Stimulated activated naive CD8-positive, alpha-beta T cell treated with anti-CD3 and anti-CD28 coated beads, Interleukin-15, Interleukin-2, amounts not matched to agents 100 ng/mL and 50 ng/mL, for 24 hours (primary cell): ENCODE measurements around the gene GRK7.
A peak's percentile ranks its signal among the peaks of the same experiment; 100 is the strongest.
"Not testable (repeated sequence)": the region's sequence is repeated elsewhere in the genome, so short reads cannot be mapped to it uniquely, and the experiment has no call there.

ENCODE experiments used
- H3K27ac Mint-ChIP-seq: one replicate; pipeline ENCODE4 v1.8.0; 2021; ENCODE audit warnings: mild to moderate bottlenecking, mixed read lengths
- H3K27me3 Mint-ChIP-seq: one replicate; pipeline ENCODE4 v1.8.0; 2021; ENCODE audit warnings: mixed read lengths
- H3K36me3 Mint-ChIP-seq: one replicate; pipeline ENCODE4 v1.8.0; 2021; ENCODE audit warnings: low read depth, mixed read lengths
- H3K4me1 Mint-ChIP-seq: one replicate; pipeline ENCODE4 v1.8.0; 2021; ENCODE audit warnings: low read depth, mixed read lengths
- H3K4me3 Mint-ChIP-seq: one replicate; pipeline ENCODE4 v1.8.0; 2021; ENCODE audit warnings: mild to moderate bottlenecking, mixed read lengths
- H3K9me3 Mint-ChIP-seq: one replicate; pipeline ENCODE4 v1.8.0; 2021; ENCODE audit warnings: mixed read lengths

GRK7 gene

GRCh38 chr3:141738022-141738890 lies 25.0 kb upstream of the GRK7 start, which contains the start of gene RNF7:
TSS of gene RNF7 (plus strand) at chr3:141738298. CDS start at chr3:141738342, 44 bp downstream.
- Mint-ChIP-seq H3K9me3 (no peaks in the 10 kb centered on the region), H3K27me3 (no peaks in the 10 kb centered on the region), H3K27ac (peak within 1 kb of the TSS; percentile 99), H3K36me3 (peaks cover 16% of the 10 kb centered on the region), H3K4me3 (peak within 1 kb of the TSS; percentile 100), H3K4me1 (peaks cover 42% of the 10 kb centered on the region)

GRCh38 chr3:141738891-141739363 lies 24.3 kb upstream of the GRK7 start:
- Mint-ChIP-seq H3K4me1 (peaks cover 45% of the 10 kb centered on the region), H3K36me3 (peaks cover 19% of the 10 kb centered on the region), H3K4me3 (peak overlapping the region; percentile 100), H3K27me3 (no peaks in the 10 kb centered on the region), H3K27ac (peak overlapping the region; percentile 99), H3K9me3 (no peaks in the 10 kb centered on the region)

- peak overlapping the region; percentile 100 for H3K4me3 Mint-ChIP-seq
- H3K36me3 Mint-ChIP-seq, result peaks cover 26% of the 10 kb centered on the region
- H3K9me3 Mint-ChIP-seq, result no peaks in the 10 kb centered on the region
Observed at GRCh38 chr3:141739731-141740130, 23.5 kb upstream of the GRK7 start.

GRCh38 chr3:141740349-141740748 lies 22.9 kb upstream of the GRK7 start:
- peaks cover 31% of the 10 kb centered on the region for H3K36me3 Mint-ChIP-seq
- H3K9me3 Mint-ChIP-seq, result no peaks in the 10 kb centered on the region

More at GRCh38 chr3:141739731-141740130, 23.5 kb upstream of the GRK7 start:
- H3K4me1 Mint-ChIP-seq, result peaks cover 53% of the 10 kb centered on the region
- no peaks in the 10 kb centered on the region for H3K27me3 Mint-ChIP-seq
- H3K27ac Mint-ChIP-seq, result peak overlapping the region; percentile 99

GRCh38 chr3:141743305-141743704 lies 19.9 kb upstream of the GRK7 start:
- peaks cover 62% of the 10 kb centered on the region for H3K4me1 Mint-ChIP-seq
- no peak overlapping the region for H3K27ac Mint-ChIP-seq
- peaks cover 56% of the 10 kb centered on the region for H3K36me3 Mint-ChIP-seq
- H3K27me3 Mint-ChIP-seq, result no peaks in the 10 kb centered on the region
- no peaks in the 10 kb centered on the region for H3K9me3 Mint-ChIP-seq
- no peak overlapping the region for H3K4me3 Mint-ChIP-seq

More at GRCh38 chr3:141740349-141740748, 22.9 kb upstream of the GRK7 start:
- Mint-ChIP-seq H3K4me1 (peaks cover 56% of the 10 kb centered on the region), H3K27me3 (no peaks in the 10 kb centered on the region), H3K27ac (peak overlapping the region; percentile 99), H3K4me3 (peak overlapping the region; percentile 100)

GRCh38 chr3:141746962-141747361 lies 16.2 kb upstream of the GRK7 start:
- H3K27me3 Mint-ChIP-seq, result no peaks in the 10 kb centered on the region
- peaks cover 34% of the 10 kb centered on the region for H3K4me1 Mint-ChIP-seq
- H3K36me3 Mint-ChIP-seq, result peaks cover 56% of the 10 kb centered on the region
- H3K27ac Mint-ChIP-seq, result no peak overlapping the region
- H3K4me3 Mint-ChIP-seq, result no peak overlapping the region
- no peaks in the 10 kb centered on the region for H3K9me3 Mint-ChIP-seq

GRCh38 chr3:141753399-141753798 lies 9.8 kb upstream of the GRK7 start:
- Mint-ChIP-seq H3K36me3 (peaks cover 12% of the 10 kb centered on the region), H3K27ac (no peak overlapping the region), H3K4me3 (no peak overlapping the region), H3K9me3 (no peaks in the 10 kb centered on the region), H3K4me1 (no peaks in the 10 kb centered on the region), H3K27me3 (no peaks in the 10 kb centered on the region)

GRCh38 chr3:141754032-141754431 lies 9.2 kb upstream of the GRK7 start:
- H3K9me3 Mint-ChIP-seq, result no peaks in the 10 kb centered on the region
- no peaks in the 10 kb centered on the region for H3K27me3 Mint-ChIP-seq
- no peak overlapping the region for H3K27ac Mint-ChIP-seq
- H3K4me1 Mint-ChIP-seq, result no peaks in the 10 kb centered on the region
- H3K4me3 Mint-ChIP-seq, result no peak overlapping the region
- peaks cover 6% of the 10 kb centered on the region for H3K36me3 Mint-ChIP-seq

- not testable (repeated sequence) for H3K4me1 Mint-ChIP-seq, H3K4me3 Mint-ChIP-seq, H3K27me3 Mint-ChIP-seq, H3K36me3 Mint-ChIP-seq, H3K9me3 Mint-ChIP-seq, H3K27ac Mint-ChIP-seq
Observed at GRCh38 chr3:141762552-141762951, 656 bp upstream of the GRK7 start.

- Mint-ChIP-seq H3K9me3 (no peaks in the 10 kb centered on the region), H3K36me3 (no peaks in the 10 kb centered on the region), H3K4me3 (no peak overlapping the region), H3K27ac (no peak overlapping the region), H3K4me1 (peaks cover 5% of the 10 kb centered on the region), H3K27me3 (no peaks in the 10 kb centered on the region)
Observed at GRCh38 chr3:141764045-141764444, 837 bp downstream of the GRK7 start.

- Mint-ChIP-seq H3K4me3 (no peak overlapping the region), H3K27ac (no peak overlapping the region), H3K27me3 (no peaks in the 10 kb centered on the region), H3K4me1 (peaks cover 5% of the 10 kb centered on the region), H3K36me3 (no peaks in the 10 kb centered on the region), H3K9me3 (no peaks in the 10 kb centered on the region)
Observed at GRCh38 chr3:141764465-141764864, 1.3 kb downstream of the GRK7 start.

GRCh38 chr3:141764986-141765385 lies 1.8 kb downstream of the GRK7 start:
- no peaks in the 10 kb centered on the region for H3K36me3 Mint-ChIP-seq
- no peaks in the 10 kb centered on the region for H3K9me3 Mint-ChIP-seq
- H3K27ac Mint-ChIP-seq, result no peak overlapping the region
- peaks cover 5% of the 10 kb centered on the region for H3K4me1 Mint-ChIP-seq
- H3K27me3 Mint-ChIP-seq, result no peaks in the 10 kb centered on the region
- H3K4me3 Mint-ChIP-seq, result no peak overlapping the region

- Mint-ChIP-seq H3K27ac (no peak overlapping the region), H3K4me3 (no peak overlapping the region), H3K9me3 (no peaks in the 10 kb centered on the region), H3K36me3 (no peaks in the 10 kb centered on the region), H3K4me1 (peaks cover 5% of the 10 kb centered on the region), H3K27me3 (no peaks in the 10 kb centered on the region)
Observed at GRCh38 chr3:141767066-141767465, 3.9 kb downstream of the GRK7 start.

GRCh38 chr3:141769221-141769894 lies 6.2 kb downstream of the GRK7 start:
- peaks cover 5% of the 10 kb centered on the region for H3K4me1 Mint-ChIP-seq
- no peaks in the 10 kb centered on the region for H3K36me3 Mint-ChIP-seq

GRCh38 chr3:141773676-141774075 lies 10.5 kb downstream of the GRK7 start:
- no peak overlapping the region for H3K4me3 Mint-ChIP-seq

More at GRCh38 chr3:141769221-141769894, 6.2 kb downstream of the GRK7 start:
- H3K9me3 Mint-ChIP-seq, result no peaks in the 10 kb centered on the region
- H3K4me3 Mint-ChIP-seq, result no peak overlapping the region
- H3K27me3 Mint-ChIP-seq, result no peaks in the 10 kb centered on the region
- no peak overlapping the region for H3K27ac Mint-ChIP-seq

More at GRCh38 chr3:141773676-141774075, 10.5 kb downstream of the GRK7 start:
- H3K9me3 Mint-ChIP-seq, result no peaks in the 10 kb centered on the region
- no peaks in the 10 kb centered on the region for H3K27me3 Mint-ChIP-seq
- no peak overlapping the region for H3K27ac Mint-ChIP-seq
- no peaks in the 10 kb centered on the region for H3K4me1 Mint-ChIP-seq
- no peaks in the 10 kb centered on the region for H3K36me3 Mint-ChIP-seq
